ENCODE measurements around the gene SPOUT1.

SPOUT1 gene

GRCh38 chr9:128771094-128771721 lies 58.4 kb downstream of the SPOUT1 start:
- DNase-seq = peak; percentile 0

DNA sequence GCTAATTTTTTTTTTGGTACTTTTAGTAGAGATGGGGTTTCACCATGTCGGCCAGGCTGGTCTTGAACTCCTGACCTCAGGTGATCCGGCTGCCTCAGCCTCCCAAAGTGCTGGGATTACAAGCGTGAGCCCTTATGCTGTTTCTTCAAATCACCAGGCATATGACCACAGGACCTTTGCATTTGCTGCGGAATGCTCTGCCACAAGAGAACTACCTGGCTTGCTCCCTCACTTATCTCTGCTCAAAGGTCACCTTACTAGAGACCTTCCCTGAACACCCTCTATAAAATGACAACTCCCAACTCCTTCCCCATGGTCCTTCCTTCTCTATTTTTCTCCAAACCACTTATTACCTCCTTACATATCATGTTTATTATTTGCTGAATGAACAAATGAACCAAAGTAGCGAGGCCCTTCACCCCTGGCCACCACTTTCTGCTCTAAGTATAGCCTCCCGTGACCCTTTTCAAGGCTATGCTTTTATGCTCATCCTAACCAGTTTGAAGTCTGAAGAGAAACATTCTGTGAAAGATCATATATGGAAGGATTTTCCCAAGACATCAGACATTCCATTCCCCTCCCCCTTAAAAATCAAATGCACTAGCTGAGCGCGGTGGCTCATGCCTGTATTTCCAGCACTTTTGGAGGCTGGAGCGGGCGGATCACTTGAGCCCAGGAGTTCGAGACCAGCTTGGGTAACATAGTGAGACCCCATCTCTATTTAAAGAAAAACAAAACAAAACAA lies 59.1 kb downstream of the SPOUT1 start:
- DNase-seq = no peak
